GM12878 (cell line): ENCODE results near the gene ZBTB21. TPM values are rescaled to one million over a fixed set of nuclear protein-coding genes. Genes with fewer than 3 reads are reported as not detected.

Experiments used
- CBFB ChIP-seq: IDR thresholded peaks from 2 replicates; pipeline ENCODE4 v1.6.1; 2016; ENCODE audit warnings: antibody characterized with exemption, low read depth
- ESRRA ChIP-seq: IDR thresholded peaks from 2 replicates; pipeline ENCODE4 v1.6.1; 2012; ENCODE audit warnings: mild to moderate bottlenecking, low read length, improper control_type of control experiment
- FOXM1 ChIP-seq: IDR thresholded peaks from 2 replicates; pipeline ENCODE4 v1.6.1; 2012; ENCODE audit warnings: low read depth, mild to moderate bottlenecking, inconsistent platforms, low read length, moderate library complexity
- KDM1A ChIP-seq: fragments of 200-600 bp; sonication (generic); IDR thresholded peaks from 2 replicates; pipeline ENCODE4 v1.6.1; 2016; ENCODE audit warnings: borderline replicate concordance
- MXI1 ChIP-seq: fragments of 150-350 bp; IDR thresholded peaks from 2 replicates; pipeline ENCODE4 v1.6.1; 2011; ENCODE audit warnings: low read depth, mild to moderate bottlenecking, inconsistent platforms, low read length, improper control_type of control experiment
- NR2C1 ChIP-seq: fragments of 450-650 bp; IDR thresholded peaks from 2 replicates; pipeline ENCODE4 v1.6.1; 2017; ENCODE audit warnings: antibody characterized with exemption, mild to moderate bottlenecking, moderate library complexity
- POLR2A ChIP-seq: IDR thresholded peaks from 2 replicates; pipeline ENCODE4 v1.6.1; 2011; ENCODE audit warnings: low read depth, mild to moderate bottlenecking, low read length
- SIX5 ChIP-seq: IDR thresholded peaks from 2 replicates; pipeline ENCODE4 v1.6.1; 2011; ENCODE audit warnings: mild to moderate bottlenecking, low read depth, low read length, moderate library complexity; ENCODE audit not compliant: severe bottlenecking
- SMAD1 ChIP-seq: fragments of 450-650 bp; IDR thresholded peaks from 2 replicates; pipeline ENCODE4 v1.6.1; 2018; ENCODE audit warnings: mild to moderate bottlenecking, low read depth; ENCODE audit not compliant: partially characterized antibody
- SMAD5 ChIP-seq: IDR thresholded peaks from 2 replicates; pipeline ENCODE4 v1.6.1; 2016; ENCODE audit warnings: antibody characterized with exemption, low read depth
- ZNF207 ChIP-seq: fragments of 450-650 bp; IDR thresholded peaks from 2 replicates; pipeline ENCODE4 v1.6.1; 2014; ENCODE audit warnings: antibody characterized with exemption, mild to moderate bottlenecking, borderline replicate concordance
- ZNF592 ChIP-seq: fragments of 450-650 bp; IDR thresholded peaks from 2 replicates; pipeline ENCODE4 v1.6.1; 2017; ENCODE audit warnings: mild to moderate bottlenecking, moderate library complexity
- ZNF622 ChIP-seq: fragments of 450-650 bp; IDR thresholded peaks from 2 replicates; pipeline ENCODE4 v1.6.1; 2017; ENCODE audit warnings: mild to moderate bottlenecking, inconsistent platforms
- polyA plus RNA-seq, 11 experiments: library from polyadenylated mRNA; depleted of rRNA in 4 of 11; unstranded in 6 of 11; stranded (reverse) in 5 of 11; fragments of >200 nt; fragmentation: Nextera tagmentation in 4 of 11; fragmentation: Illumina TruSeq in 1 of 11; extraction: Ambion mirVana in 4 of 11; extraction: Trizol in 1 of 11; gene quantifications; 1 replicate in 1 of 11; 2 replicates in 10 of 11; pipeline versions ENCODE4 v1.2.1 to v1.2.3, GENCODE V29; 2011 to 2016; ENCODE audit warnings: inconsistent platforms in 2 of 11, missing spikeins in 2 of 11, low read depth in 1 of 11
- total RNA-seq, 4 experiments: library from RNA; depleted of rRNA in 3 of 4; stranded (reverse); fragments of >200 nt in 3 of 4; fragmentation: Illumina TruSeq in 1 of 4; extraction: Trizol in 1 of 4; gene quantifications; 2 replicates each; pipeline versions ENCODE4 v1.2.1 to v1.2.3, GENCODE V29; 2013 to 2021
- TF ChIP-seq, protein P1 (sequence below): fragments of 450-650 bp; IDR thresholded peaks from 2 replicates; pipeline ENCODE4 v1.6.1; 2014; ENCODE audit warnings: mild to moderate bottlenecking
- TF ChIP-seq, protein P2 (sequence below): fragments of 450-650 bp; IDR thresholded peaks from 2 replicates; pipeline ENCODE4 v1.6.1; 2016; ENCODE audit warnings: mild to moderate bottlenecking
- TF ChIP-seq, protein P3 (sequence below): fragments of 450-650 bp; IDR thresholded peaks from 2 replicates; pipeline ENCODE4 v1.6.1; 2017; ENCODE audit warnings: mild to moderate bottlenecking
- TF ChIP-seq, protein P4 (sequence below): fragments of 450-650 bp; IDR thresholded peaks from 2 replicates; pipeline ENCODE4 v1.6.1; 2016; ENCODE audit warnings: mild to moderate bottlenecking, moderate library complexity, borderline replicate concordance

Gene ZBTB21
- total and polyA plus RNA-seq, 10 of the 15 experiments (the other 5 are each of a cell fraction or from before 2014, with no cell fraction given): 1.8 to 21.6 (median 10.6) TPM

DNA sequence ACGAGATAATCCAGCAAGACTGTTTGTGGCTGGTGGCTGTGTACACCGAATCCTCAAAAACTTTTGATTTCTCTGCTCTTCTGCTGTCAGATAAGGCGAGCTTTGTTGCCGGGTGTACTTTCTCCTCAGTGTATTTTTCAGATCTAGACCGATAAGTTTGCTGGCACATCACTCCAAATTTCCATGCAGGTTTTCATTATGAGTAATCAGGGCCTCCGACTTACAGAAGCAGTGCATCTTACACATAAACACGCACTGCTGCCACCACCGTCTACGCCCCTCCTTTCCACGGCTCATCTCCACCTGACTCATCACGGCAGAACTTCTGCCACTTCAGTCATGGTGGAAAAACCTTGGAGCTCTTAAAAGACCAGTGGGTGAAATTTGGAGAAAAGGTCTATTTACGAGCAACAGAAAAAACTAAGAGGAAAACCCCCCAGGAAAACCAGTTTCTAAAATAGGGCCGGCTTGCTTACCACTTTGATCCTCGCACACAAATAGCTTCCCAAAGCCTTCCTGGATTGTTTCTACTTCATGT lies 7.7 kb downstream of the ZBTB21 start (continued):
- TF ChIP-seq SMAD1 (no peak), SIX5 (no peak), ZNF207 (no peak), NR2C1 (no peak), SMAD5 (no peak), ESRRA (no peak), MXI1 (peak; percentile 64; the same call in 1 of the 2 replicates), POLR2A (0 out of 2 replicates have a peak, but pooled peaks have one; percentile 18), KDM1A (no peak), ZNF622 (no peak), FOXM1 (no peak), ZNF592 (no peak), CBFB (0 out of 2 replicates have a peak, but pooled peaks have one; percentile 20)
- TF ChIP-seq, protein P1, sequence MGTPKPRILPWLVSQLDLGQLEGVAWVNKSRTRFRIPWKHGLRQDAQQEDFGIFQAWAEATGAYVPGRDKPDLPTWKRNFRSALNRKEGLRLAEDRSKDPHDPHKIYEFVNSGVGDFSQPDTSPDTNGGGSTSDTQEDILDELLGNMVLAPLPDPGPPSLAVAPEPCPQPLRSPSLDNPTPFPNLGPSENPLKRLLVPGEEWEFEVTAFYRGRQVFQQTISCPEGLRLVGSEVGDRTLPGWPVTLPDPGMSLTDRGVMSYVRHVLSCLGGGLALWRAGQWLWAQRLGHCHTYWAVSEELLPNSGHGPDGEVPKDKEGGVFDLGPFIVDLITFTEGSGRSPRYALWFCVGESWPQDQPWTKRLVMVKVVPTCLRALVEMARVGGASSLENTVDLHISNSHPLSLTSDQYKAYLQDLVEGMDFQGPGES: no peak
- TF ChIP-seq, protein P2, sequence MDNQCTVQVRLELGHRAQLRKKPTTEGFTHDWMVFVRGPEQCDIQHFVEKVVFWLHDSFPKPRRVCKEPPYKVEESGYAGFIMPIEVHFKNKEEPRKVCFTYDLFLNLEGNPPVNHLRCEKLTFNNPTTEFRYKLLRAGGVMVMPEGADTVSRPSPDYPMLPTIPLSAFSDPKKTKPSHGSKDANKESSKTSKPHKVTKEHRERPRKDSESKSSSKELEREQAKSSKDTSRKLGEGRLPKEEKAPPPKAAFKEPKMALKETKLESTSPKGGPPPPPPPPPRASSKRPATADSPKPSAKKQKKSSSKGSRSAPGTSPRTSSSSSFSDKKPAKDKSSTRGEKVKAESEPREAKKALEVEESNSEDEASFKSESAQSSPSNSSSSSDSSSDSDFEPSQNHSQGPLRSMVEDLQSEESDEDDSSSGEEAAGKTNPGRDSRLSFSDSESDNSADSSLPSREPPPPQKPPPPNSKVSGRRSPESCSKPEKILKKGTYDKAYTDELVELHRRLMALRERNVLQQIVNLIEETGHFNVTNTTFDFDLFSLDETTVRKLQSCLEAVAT: no peak
- TF ChIP-seq, protein P3, sequence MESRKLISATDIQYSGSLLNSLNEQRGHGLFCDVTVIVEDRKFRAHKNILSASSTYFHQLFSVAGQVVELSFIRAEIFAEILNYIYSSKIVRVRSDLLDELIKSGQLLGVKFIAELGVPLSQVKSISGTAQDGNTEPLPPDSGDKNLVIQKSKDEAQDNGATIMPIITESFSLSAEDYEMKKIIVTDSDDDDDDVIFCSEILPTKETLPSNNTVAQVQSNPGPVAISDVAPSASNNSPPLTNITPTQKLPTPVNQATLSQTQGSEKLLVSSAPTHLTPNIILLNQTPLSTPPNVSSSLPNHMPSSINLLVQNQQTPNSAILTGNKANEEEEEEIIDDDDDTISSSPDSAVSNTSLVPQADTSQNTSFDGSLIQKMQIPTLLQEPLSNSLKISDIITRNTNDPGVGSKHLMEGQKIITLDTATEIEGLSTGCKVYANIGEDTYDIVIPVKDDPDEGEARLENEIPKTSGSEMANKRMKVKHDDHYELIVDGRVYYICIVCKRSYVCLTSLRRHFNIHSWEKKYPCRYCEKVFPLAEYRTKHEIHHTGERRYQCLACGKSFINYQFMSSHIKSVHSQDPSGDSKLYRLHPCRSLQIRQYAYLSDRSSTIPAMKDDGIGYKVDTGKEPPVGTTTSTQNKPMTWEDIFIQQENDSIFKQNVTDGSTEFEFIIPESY: no peak
- TF ChIP-seq, protein P4, sequence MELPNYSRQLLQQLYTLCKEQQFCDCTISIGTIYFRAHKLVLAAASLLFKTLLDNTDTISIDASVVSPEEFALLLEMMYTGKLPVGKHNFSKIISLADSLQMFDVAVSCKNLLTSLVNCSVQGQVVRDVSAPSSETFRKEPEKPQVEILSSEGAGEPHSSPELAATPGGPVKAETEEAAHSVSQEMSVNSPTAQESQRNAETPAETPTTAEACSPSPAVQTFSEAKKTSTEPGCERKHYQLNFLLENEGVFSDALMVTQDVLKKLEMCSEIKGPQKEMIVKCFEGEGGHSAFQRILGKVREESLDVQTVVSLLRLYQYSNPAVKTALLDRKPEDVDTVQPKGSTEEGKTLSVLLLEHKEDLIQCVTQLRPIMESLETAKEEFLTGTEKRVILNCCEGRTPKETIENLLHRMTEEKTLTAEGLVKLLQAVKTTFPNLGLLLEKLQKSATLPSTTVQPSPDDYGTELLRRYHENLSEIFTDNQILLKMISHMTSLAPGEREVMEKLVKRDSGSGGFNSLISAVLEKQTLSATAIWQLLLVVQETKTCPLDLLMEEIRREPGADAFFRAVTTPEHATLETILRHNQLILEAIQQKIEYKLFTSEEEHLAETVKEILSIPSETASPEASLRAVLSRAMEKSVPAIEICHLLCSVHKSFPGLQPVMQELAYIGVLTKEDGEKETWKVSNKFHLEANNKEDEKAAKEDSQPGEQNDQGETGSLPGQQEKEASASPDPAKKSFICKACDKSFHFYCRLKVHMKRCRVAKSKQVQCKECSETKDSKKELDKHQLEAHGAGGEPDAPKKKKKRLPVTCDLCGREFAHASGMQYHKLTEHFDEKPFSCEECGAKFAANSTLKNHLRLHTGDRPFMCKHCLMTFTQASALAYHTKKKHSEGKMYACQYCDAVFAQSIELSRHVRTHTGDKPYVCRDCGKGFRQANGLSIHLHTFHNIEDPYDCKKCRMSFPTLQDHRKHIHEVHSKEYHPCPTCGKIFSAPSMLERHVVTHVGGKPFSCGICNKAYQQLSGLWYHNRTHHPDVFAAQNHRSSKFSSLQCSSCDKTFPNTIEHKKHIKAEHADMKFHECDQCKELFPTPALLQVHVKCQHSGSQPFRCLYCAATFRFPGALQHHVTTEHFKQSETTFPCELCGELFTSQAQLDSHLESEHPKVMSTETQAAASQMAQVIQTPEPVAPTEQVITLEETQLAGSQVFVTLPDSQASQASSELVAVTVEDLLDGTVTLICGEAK: no peak
